ENCODE data around the gene GABRG3. TPM values are rescaled to one million over a fixed set of nuclear protein-coding genes. Genes with fewer than 3 reads are reported as not detected.

Gene GABRG3
- total RNA-seq, 4 donors from 2014 or later = 0.97 to 3.9 (median 3.6) TPM; not detected in 1

- no peak overlapping the region for H3K4me3 ChIP-seq
- no peak for DNase-seq (ENCODE audit: low spot score in 2 of 2)
- no peaks in the 10 kb centered on the region for H3K27me3 ChIP-seq
- TF ChIP-seq POLR2A (IDR thresholded peaks at IDR 0.05) (no peak), POLR2AphosphoS5 (IDR thresholded peaks at IDR 0.05) (no peak), CTCF (IDR thresholded peaks at IDR 0.05) (no peak), EP300 (IDR thresholded peaks at IDR 0.05) (no peak)
- no peaks in the 10 kb centered on the region for H3K36me3 ChIP-seq
- H3K9me3 ChIP-seq = no peaks in the 10 kb centered on the region
- WGBS = 75% methylated on average over 3 of the region's 5 CpGs
- no peaks in the 10 kb centered on the region for H3K4me1 ChIP-seq
- no peak overlapping the region for H3K27ac ChIP-seq
Observed at GRCh38 chr15:26941489-26941888, 29.5 kb upstream of the GABRG3 start.

DNA sequence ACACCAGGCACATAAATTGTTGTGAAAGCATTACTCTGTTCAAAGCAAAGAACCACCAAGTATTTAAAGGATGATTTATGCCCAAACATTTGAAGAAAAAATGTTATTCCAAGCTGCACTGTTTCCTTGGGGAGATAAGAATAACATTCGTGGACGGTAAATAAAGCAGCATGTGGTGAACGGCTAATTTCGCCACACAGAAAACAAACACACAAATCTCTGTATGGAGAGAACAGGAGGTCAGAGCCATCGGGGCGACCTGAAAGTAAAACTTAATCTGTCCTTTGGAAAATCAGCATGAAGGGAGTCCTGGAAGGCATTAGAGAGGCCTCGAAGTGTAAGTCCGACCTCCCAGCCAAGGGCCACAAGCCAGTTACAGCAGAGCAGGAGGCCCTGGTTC, 27.1 kb upstream of the GABRG3 start:
- no peaks in the 10 kb centered on the region for H3K27me3 ChIP-seq
- H3K4me1 ChIP-seq = no peaks in the 10 kb centered on the region
- whole genome bisulfite sequencing = 58% methylated on average over 8 of the region's 8 CpGs
- DNase-seq (ENCODE audit: low spot score in 2 of 2) = no peak
- no peak overlapping the region for H3K27ac ChIP-seq
- H3K9me3 ChIP-seq = no peaks in the 10 kb centered on the region
- H3K36me3 ChIP-seq = no peaks in the 10 kb centered on the region
- TF ChIP-seq POLR2AphosphoS5 (IDR thresholded peaks at IDR 0.05) = no peak
- no peak for TF ChIP-seq EP300 (IDR thresholded peaks at IDR 0.05)
- TF ChIP-seq POLR2A (IDR thresholded peaks at IDR 0.05) = no peak
- TF ChIP-seq CTCF (IDR thresholded peaks at IDR 0.05) = no peak
- H3K4me3 ChIP-seq = no peak overlapping the region

DNA sequence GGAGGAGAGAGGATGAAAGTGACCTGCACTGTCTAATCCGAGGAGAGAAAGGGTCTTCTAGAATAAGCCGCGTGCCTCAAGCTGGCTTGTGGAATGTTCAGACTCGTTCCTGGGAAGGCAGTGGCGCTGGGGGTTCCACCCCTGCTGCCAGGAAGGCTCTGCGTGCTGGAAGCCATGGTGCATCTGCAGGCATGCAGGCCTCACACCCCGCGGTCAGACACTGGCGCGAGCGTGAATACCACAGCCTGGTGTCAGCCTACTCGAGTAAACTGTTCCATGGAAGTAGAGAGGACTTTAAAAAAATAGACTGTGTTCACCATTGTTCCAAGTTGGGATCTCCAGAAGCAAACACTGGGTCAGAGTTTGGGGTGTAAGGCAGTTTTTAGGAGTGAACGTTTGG, 25.9 kb upstream of the GABRG3 start:
- H3K27me3 ChIP-seq = no peaks in the 10 kb centered on the region
- TF ChIP-seq EP300 (IDR thresholded peaks at IDR 0.05) (no peak), CTCF (IDR thresholded peaks at IDR 0.05) (no peak), POLR2AphosphoS5 (IDR thresholded peaks at IDR 0.05) (no peak), POLR2A (IDR thresholded peaks at IDR 0.05) (no peak)
- H3K36me3 ChIP-seq = no peaks in the 10 kb centered on the region
- no peak overlapping the region for H3K4me3 ChIP-seq
- no peak overlapping the region for H3K27ac ChIP-seq
- 78% methylated on average over 13 of the region's 13 CpGs for WGBS
- no peaks in the 10 kb centered on the region for H3K4me1 ChIP-seq
- H3K9me3 ChIP-seq = no peaks in the 10 kb centered on the region
- no peak for DNase-seq (ENCODE audit: low spot score in 2 of 2)

DNA sequence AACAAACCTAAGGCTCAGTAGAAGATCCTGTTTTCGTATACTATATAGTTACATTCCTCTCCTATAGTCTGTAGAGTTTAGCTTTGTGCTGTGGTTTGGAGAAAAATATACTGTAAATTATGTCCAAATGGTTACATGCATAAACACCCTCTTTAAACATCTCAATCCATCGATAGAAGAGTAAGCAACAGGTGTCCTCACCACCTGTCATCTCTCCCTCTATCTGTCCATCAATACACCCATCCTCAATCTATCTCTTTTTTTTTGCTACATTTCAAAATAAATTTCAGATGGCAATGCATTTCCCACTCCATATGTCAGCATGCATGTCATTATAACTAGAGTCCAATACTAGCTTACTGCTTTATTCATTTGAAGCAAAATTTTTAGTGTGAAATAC, 21.0 kb upstream of the GABRG3 start:
- TF ChIP-seq CTCF (IDR thresholded peaks at IDR 0.05) = no peak
- TF ChIP-seq EP300 (IDR thresholded peaks at IDR 0.05) = no peak
- TF ChIP-seq POLR2AphosphoS5 (IDR thresholded peaks at IDR 0.05) = no peak
- no peak for TF ChIP-seq POLR2A (IDR thresholded peaks at IDR 0.05)
- no peak for DNase-seq (ENCODE audit: low spot score in 2 of 2)
- Histone ChIP-seq H3K27ac (no peak overlapping the region), H3K27me3 (no peaks in the 10 kb centered on the region), H3K36me3 (no peaks in the 10 kb centered on the region), H3K4me3 (no peak overlapping the region), H3K9me3 (peaks cover 11% of the 10 kb centered on the region), H3K4me1 (no peaks in the 10 kb centered on the region)
- 71% methylated on average over 2 of the region's 2 CpGs for WGBS

DNA sequence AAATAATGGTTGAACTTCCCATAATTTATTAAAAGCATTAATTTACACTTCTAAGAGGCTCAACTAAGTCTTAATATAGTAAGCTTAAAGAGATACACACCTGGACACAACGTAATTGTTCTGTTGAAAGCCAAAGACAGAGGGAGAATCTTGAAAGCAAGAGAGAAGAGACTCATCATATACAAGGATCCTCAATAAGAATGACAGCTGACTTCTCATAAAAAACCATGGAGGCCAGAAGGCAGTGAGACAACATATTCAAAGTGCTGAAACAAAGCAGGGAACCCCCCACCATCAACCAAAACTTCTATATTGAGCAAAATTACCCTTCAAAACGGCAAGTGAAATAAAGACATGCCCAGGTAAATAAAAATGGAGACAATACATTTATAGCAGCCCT, 16.6 kb upstream of the GABRG3 start:
- H3K27ac ChIP-seq = no peak overlapping the region
- WGBS = 52% methylated on average over 2 of the region's 2 CpGs
- no peaks in the 10 kb centered on the region for H3K4me1 ChIP-seq
- no peaks in the 10 kb centered on the region for H3K27me3 ChIP-seq
- H3K4me3 ChIP-seq = no peak overlapping the region
- H3K9me3 ChIP-seq = peaks cover 13% of the 10 kb centered on the region
- no peaks in the 10 kb centered on the region for H3K36me3 ChIP-seq
- TF ChIP-seq EP300 (IDR thresholded peaks at IDR 0.05) (no peak), CTCF (IDR thresholded peaks at IDR 0.05) (no peak), POLR2A (IDR thresholded peaks at IDR 0.05) (no peak), POLR2AphosphoS5 (IDR thresholded peaks at IDR 0.05) (no peak)
- no peak for DNase-seq (ENCODE audit: low spot score in 2 of 2)
